ENCODE results near the gene SH3PXD2B.

SH3PXD2B gene

GRCh38 chr5:172447646-172448365, 6.5 kb downstream of the SH3PXD2B start:
- Histone ChIP-seq H3K4me3 (no peak overlapping the region), H4K20me1 (peaks cover 45% of the 10 kb centered on the region), H3K36me3 (no peaks in the 10 kb centered on the region), H3K4me1 (peaks cover 41% of the 10 kb centered on the region), H3K27me3 (no peaks in the 10 kb centered on the region), H3K4me2 (no peak overlapping the region), H3K9me3 (no peaks in the 10 kb centered on the region), H3K9ac (no peak overlapping the region), H3K27ac (no peak overlapping the region)
- TF ChIP-seq Cebpa-rat (IDR thresholded peaks at IDR 0.05) = no peak

- Histone ChIP-seq H3K27me3 (no peaks in the 10 kb centered on the region), H3K4me1 (peaks cover 28% of the 10 kb centered on the region), H3K4me2 (peak overlapping the region; percentile 67), H4K20me1 (peaks cover 44% of the 10 kb centered on the region), H3K27ac (no peak overlapping the region), H3K36me3 (no peaks in the 10 kb centered on the region), H3K4me3 (no peak overlapping the region), H3K9me3 (no peaks in the 10 kb centered on the region), H3K9ac (no peak overlapping the region; the same call in 1 of the 2 replicates)
- no peak for TF ChIP-seq Cebpa-rat (IDR thresholded peaks at IDR 0.05)
Observed at GRCh38 chr5:172446336-172447051, 7.8 kb downstream of the SH3PXD2B start.

GRCh38 chr5:172445866-172446265, 8.5 kb downstream of the SH3PXD2B start:
- no peaks in the 10 kb centered on the region for H3K9me3 ChIP-seq
- no peaks in the 10 kb centered on the region for H3K36me3 ChIP-seq
- no peak for TF ChIP-seq Cebpa-rat (IDR thresholded peaks at IDR 0.05)
- H3K9ac ChIP-seq = no peak overlapping the region; the same call in 1 of the 2 replicates
- H3K27ac ChIP-seq = no peak overlapping the region
- H3K4me1 ChIP-seq = peaks cover 28% of the 10 kb centered on the region
- no peaks in the 10 kb centered on the region for H3K27me3 ChIP-seq
- H3K4me3 ChIP-seq = no peak overlapping the region
- peak overlapping the region; percentile 67 for H3K4me2 ChIP-seq
- H4K20me1 ChIP-seq = peaks cover 37% of the 10 kb centered on the region

- Histone ChIP-seq H4K20me1 (peaks cover 33% of the 10 kb centered on the region), H3K27ac (no peak overlapping the region), H3K4me2 (no peak overlapping the region), H3K9ac (no peak overlapping the region), H3K9me3 (no peaks in the 10 kb centered on the region), H3K4me3 (no peak overlapping the region), H3K4me1 (peaks cover 28% of the 10 kb centered on the region), H3K27me3 (no peaks in the 10 kb centered on the region), H3K36me3 (no peaks in the 10 kb centered on the region)
- TF ChIP-seq Cebpa-rat (IDR thresholded peaks at IDR 0.05) = no peak
Observed at GRCh38 chr5:172444626-172445365, 9.5 kb downstream of the SH3PXD2B start.

- Histone ChIP-seq H3K4me1 (peaks cover 28% of the 10 kb centered on the region), H3K9me3 (no peaks in the 10 kb centered on the region), H3K4me2 (peak overlapping the region; percentile 39; the same call in 1 of the 2 replicates), H3K27ac (no peak overlapping the region), H3K27me3 (no peaks in the 10 kb centered on the region), H4K20me1 (peaks cover 33% of the 10 kb centered on the region), H3K9ac (no peak overlapping the region), H3K4me3 (no peak overlapping the region), H3K36me3 (no peaks in the 10 kb centered on the region)
- TF ChIP-seq Cebpa-rat (IDR thresholded peaks at IDR 0.05) = no peak
Observed at GRCh38 chr5:172444110-172444510, 10.2 kb downstream of the SH3PXD2B start.

- H3K9me3 ChIP-seq = no peaks in the 10 kb centered on the region
- peaks cover 28% of the 10 kb centered on the region for H3K4me1 ChIP-seq
- peak overlapping the region; percentile 39 for H3K4me2 ChIP-seq
- no peak overlapping the region for H3K4me3 ChIP-seq
- TF ChIP-seq Cebpa-rat (IDR thresholded peaks at IDR 0.05) = no peak
- H3K9ac ChIP-seq = no peak overlapping the region
- H3K27ac ChIP-seq = no peak overlapping the region
- H3K36me3 ChIP-seq = no peaks in the 10 kb centered on the region
- H3K27me3 ChIP-seq = no peaks in the 10 kb centered on the region
- peaks cover 33% of the 10 kb centered on the region for H4K20me1 ChIP-seq
Observed at GRCh38 chr5:172443441-172444109, 10.8 kb downstream of the SH3PXD2B start.

- Histone ChIP-seq H3K27me3 (no peaks in the 10 kb centered on the region), H3K4me1 (peaks cover 28% of the 10 kb centered on the region), H3K4me2 (no peak overlapping the region), H3K9me3 (no peaks in the 10 kb centered on the region), H4K20me1 (peaks cover 33% of the 10 kb centered on the region), H3K9ac (no peak overlapping the region), H3K4me3 (no peak overlapping the region), H3K27ac (no peak overlapping the region), H3K36me3 (no peaks in the 10 kb centered on the region; the same call in 1 of the 2 replicates)
- no peak for TF ChIP-seq Cebpa-rat (IDR thresholded peaks at IDR 0.05)
Observed at GRCh38 chr5:172442592-172442991, 11.7 kb downstream of the SH3PXD2B start.

- no peak overlapping the region for H3K4me3 ChIP-seq
- H3K27me3 ChIP-seq = no peaks in the 10 kb centered on the region
- peaks cover 18% of the 10 kb centered on the region for H3K4me1 ChIP-seq
- H3K36me3 ChIP-seq = no peaks in the 10 kb centered on the region; the same call in 1 of the 2 replicates
- H3K27ac ChIP-seq = no peak overlapping the region
- TF ChIP-seq Cebpa-rat (IDR thresholded peaks at IDR 0.05) = no peak
- H4K20me1 ChIP-seq = peaks cover 28% of the 10 kb centered on the region
- no peak overlapping the region for H3K9ac ChIP-seq
- no peak overlapping the region for H3K4me2 ChIP-seq
- H3K9me3 ChIP-seq = no peaks in the 10 kb centered on the region
Observed at GRCh38 chr5:172441262-172441751, 13.0 kb downstream of the SH3PXD2B start.

GRCh38 chr5:172440486-172440885, 13.8 kb downstream of the SH3PXD2B start:
- H3K36me3 ChIP-seq = peaks cover 4% of the 10 kb centered on the region; the same call in 1 of the 2 replicates
- H3K4me1 ChIP-seq = peaks cover 11% of the 10 kb centered on the region
- no peaks in the 10 kb centered on the region for H3K27me3 ChIP-seq
- no peak for TF ChIP-seq Cebpa-rat (IDR thresholded peaks at IDR 0.05)
- H3K9me3 ChIP-seq = no peaks in the 10 kb centered on the region
- no peak overlapping the region for H3K27ac ChIP-seq
- no peak overlapping the region for H3K4me2 ChIP-seq
- H4K20me1 ChIP-seq = peaks cover 20% of the 10 kb centered on the region; the same call in 1 of the 2 replicates
- no peak overlapping the region for H3K4me3 ChIP-seq
- no peak overlapping the region for H3K9ac ChIP-seq
